Astrocyte of the cerebellum (primary cell): ENCODE measurements around the gene PKNOX2.

Source experiments
- DNase-seq: peaks from one replicate; pipeline ENCODE4 v3.0.0-alpha.2; 2011; ENCODE audit warnings: low read depth
- H3K4me3 ChIP-seq: 2 replicates; pipeline ENCODE4 v1.5.1; 2011; ENCODE audit warnings: mild to moderate bottlenecking, low read depth, low read length, moderate library complexity
- CTCF ChIP-seq: IDR thresholded peaks from 2 replicates; pipeline ENCODE4 v1.5.1; 2012; ENCODE audit warnings: low read length, low read depth, moderate library complexity, mild to moderate bottlenecking; ENCODE audit errors: missing control alignments
- in situ Hi-C: cut with HindIII; loops from 2 replicates; pipeline ENCODE4 v1.10.0; 2017; ENCODE audit warnings: low sequenced_read_pairs

Gene PKNOX2

DNA sequence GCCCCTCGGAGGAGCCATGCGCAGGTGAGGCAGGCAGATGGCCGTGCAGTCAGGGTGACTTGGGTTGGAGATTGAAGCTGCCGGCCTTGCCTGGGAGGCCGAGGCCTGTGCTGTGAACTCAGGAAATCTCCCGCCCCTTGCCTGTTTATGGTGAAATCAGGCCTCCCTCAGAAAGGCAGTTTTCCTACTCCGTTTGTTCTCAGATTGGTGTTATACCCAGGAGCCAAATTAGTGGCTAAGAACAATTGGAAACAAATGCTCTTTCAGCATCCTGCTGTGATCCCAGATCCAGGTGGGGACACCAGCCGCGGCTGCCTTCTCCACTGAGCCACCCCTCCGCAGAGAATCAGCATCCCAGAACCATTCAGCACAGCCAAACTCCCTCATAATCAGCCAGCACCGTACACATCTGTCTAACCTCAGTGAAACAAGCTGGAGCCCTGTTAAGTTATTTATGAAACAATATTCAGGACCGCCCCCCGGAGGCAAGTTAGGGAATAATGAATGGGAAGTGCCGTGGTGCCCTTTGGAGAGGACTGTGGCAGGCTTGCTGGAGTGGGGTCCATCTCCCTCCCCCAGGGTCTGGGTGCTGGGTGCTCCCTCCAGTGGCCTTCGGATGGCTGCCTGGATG, 60.0 kb downstream of the PKNOX2 start:
- DNase-seq, result no peak
- in situ Hi-C loops, result no loop called here

GRCh38 chr11:125225401-125225800, 60.9 kb downstream of the PKNOX2 start:
- in situ Hi-C loops, result no loop called here
- H3K4me3 ChIP-seq, result no peak overlapping the region
- TF ChIP-seq CTCF, result no peak
- DNase-seq, result no peak

More for the DNA sequence above, 60.0 kb downstream of the PKNOX2 start:
- peak; percentile 43 for TF ChIP-seq CTCF
- H3K4me3 ChIP-seq, result no peak overlapping the region

- in situ Hi-C loops, result no loop called here
- no peak for TF ChIP-seq CTCF
- H3K4me3 ChIP-seq, result no peak overlapping the region
- no peak for DNase-seq
Measured at GRCh38 chr11:125226031-125226430, 61.5 kb downstream of the PKNOX2 start.

DNA sequence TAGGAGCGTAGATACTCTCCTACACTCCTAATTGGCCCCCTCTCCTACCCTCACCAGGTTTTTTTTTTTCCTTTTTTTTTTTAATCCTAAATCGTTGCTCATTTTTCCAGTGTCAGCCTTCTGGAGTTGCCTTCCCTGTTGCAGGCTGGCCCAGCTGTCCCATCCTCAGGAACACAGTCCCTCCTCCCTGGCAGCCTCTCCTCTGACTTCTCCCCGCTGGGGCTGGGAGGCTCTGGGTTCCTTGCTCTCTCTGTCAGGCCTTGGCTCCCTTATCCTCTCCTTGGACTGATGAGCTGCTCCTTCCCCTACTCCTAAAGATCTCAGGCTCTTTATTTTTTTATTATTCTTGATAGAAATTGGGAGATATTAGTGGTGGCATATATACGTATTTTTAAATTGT, 62.2 kb downstream of the PKNOX2 start:
- in situ Hi-C loops, result no loop called here
- no peak overlapping the region for H3K4me3 ChIP-seq
- no peak for DNase-seq
- no peak for TF ChIP-seq CTCF

GRCh38 chr11:125227151-125227550, 62.6 kb downstream of the PKNOX2 start:
- in situ Hi-C loops, result no loop called here
- no peak for TF ChIP-seq CTCF
- H3K4me3 ChIP-seq, result no peak overlapping the region
- DNase-seq, result no peak

DNA sequence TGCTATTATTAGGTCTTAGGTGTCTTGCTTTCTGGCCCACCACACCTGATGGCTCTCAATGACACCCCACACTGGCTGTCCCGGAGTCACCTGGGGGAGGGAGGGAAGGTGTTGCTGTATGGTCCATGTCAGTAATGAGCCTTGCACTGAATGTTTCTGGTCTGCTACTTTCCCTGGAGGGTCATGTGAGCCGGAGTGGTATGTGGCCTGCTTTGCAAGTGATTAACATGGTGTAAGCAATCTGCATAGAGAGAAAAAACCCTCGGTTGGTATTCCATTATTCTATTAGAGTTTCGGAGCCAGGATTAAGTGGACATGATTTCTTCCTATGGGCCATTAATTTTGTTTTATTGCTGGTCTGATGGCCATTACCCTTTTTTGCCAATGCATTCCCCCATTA, 63.9 kb downstream of the PKNOX2 start:
- in situ Hi-C loops, result no loop called here
- no peak for TF ChIP-seq CTCF
- H3K4me3 ChIP-seq, result no peak overlapping the region
- no peak for DNase-seq
